Measurements from ENCODE around the gene GNPAT. TPM values are rescaled to one million over a fixed set of nuclear protein-coding genes. Genes with fewer than 3 reads are reported as not detected.
"Not testable (repeated sequence)": the region's sequence is repeated elsewhere in the genome, so short reads cannot be mapped to it uniquely, and the experiment has no call there.

The GNPAT gene
- total RNA-seq, 1 donor from 2014 or later = 58.5 TPM

GRCh38 chr1:231212301-231212700 is 28.7 kb upstream of the GNPAT start:
- not testable (repeated sequence) for H3K4me1 ChIP-seq (ENCODE audit: control insufficient read depth in 3 of 3, insufficient read depth in 3 of 3, low read length in 3 of 3); H3K36me3 ChIP-seq (ENCODE audit: control insufficient read depth in 3 of 3, insufficient read depth in 3 of 3, low read length in 3 of 3); H3K9me3 ChIP-seq (ENCODE audit: control insufficient read depth in 3 of 3, low read length in 3 of 3); H3K4me3 ChIP-seq (ENCODE audit: low read length in 3 of 3); H3K27ac ChIP-seq (ENCODE audit: low read depth, low read length); H3K9ac ChIP-seq (ENCODE audit: low read depth in 1 of 3, low read length in 3 of 3)
- peaks cover 9 to 26% (median 17%) of the 10 kb centered on the region in 3 donors for H3K27me3 ChIP-seq (ENCODE audit: control insufficient read depth in 3 of 3, insufficient read depth in 3 of 3, low read length in 3 of 3)

- Histone ChIP-seq H3K4me1 (ENCODE audit: control insufficient read depth in 3 of 3, insufficient read depth in 3 of 3, low read length in 3 of 3) (peaks cover 4 to 7% (median 7%) of the 10 kb centered on the region in 3 donors), H3K9ac (ENCODE audit: low read depth in 1 of 3, low read length in 3 of 3) (no peak overlapping the region), H3K4me3 (ENCODE audit: low read length in 3 of 3) (no peak overlapping the region), H3K9me3 (ENCODE audit: control insufficient read depth in 3 of 3, low read length in 3 of 3) (no peaks in the 10 kb centered on the region), H3K27ac (ENCODE audit: low read depth, low read length) (no peak overlapping the region), H3K36me3 (ENCODE audit: control insufficient read depth in 3 of 3, insufficient read depth in 3 of 3, low read length in 3 of 3) (no peaks in the 10 kb centered on the region), H3K27me3 (ENCODE audit: control insufficient read depth in 3 of 3, insufficient read depth in 3 of 3, low read length in 3 of 3) (peaks cover 9 to 33% (median 18%) of the 10 kb centered on the region in 3 donors)
Observed at GRCh38 chr1:231213831-231214573, 27.0 kb upstream of the GNPAT start.

- peaks cover 9 to 33% (median 20%) of the 10 kb centered on the region in 3 donors for H3K27me3 ChIP-seq (ENCODE audit: control insufficient read depth in 3 of 3, insufficient read depth in 3 of 3, low read length in 3 of 3)
- no peak overlapping the region for H3K9ac ChIP-seq (ENCODE audit: low read depth in 1 of 3, low read length in 3 of 3)
- no peaks in the 10 kb centered on the region for H3K9me3 ChIP-seq (ENCODE audit: control insufficient read depth in 3 of 3, low read length in 3 of 3)
- no peaks in the 10 kb centered on the region for H3K36me3 ChIP-seq (ENCODE audit: control insufficient read depth in 3 of 3, insufficient read depth in 3 of 3, low read length in 3 of 3)
- H3K27ac ChIP-seq (ENCODE audit: low read depth, low read length) = no peak overlapping the region
- no peak overlapping the region for H3K4me3 ChIP-seq (ENCODE audit: low read length in 3 of 3)
- H3K4me1 ChIP-seq (ENCODE audit: control insufficient read depth in 3 of 3, insufficient read depth in 3 of 3, low read length in 3 of 3) = peaks cover 4 to 7% (median 7%) of the 10 kb centered on the region in 3 donors
Observed at GRCh38 chr1:231214918-231215680, 25.9 kb upstream of the GNPAT start.

GRCh38 chr1:231215681-231216385 is 25.2 kb upstream of the GNPAT start:
- Histone ChIP-seq H3K36me3 (ENCODE audit: control insufficient read depth in 3 of 3, insufficient read depth in 3 of 3, low read length in 3 of 3) (no peaks in the 10 kb centered on the region), H3K4me1 (ENCODE audit: control insufficient read depth in 3 of 3, insufficient read depth in 3 of 3, low read length in 3 of 3) (peaks cover 4 to 7% (median 7%) of the 10 kb centered on the region in 3 donors), H3K9ac (ENCODE audit: low read depth in 1 of 3, low read length in 3 of 3) (no peak overlapping the region), H3K27ac (ENCODE audit: low read depth, low read length) (no peak overlapping the region), H3K4me3 (ENCODE audit: low read length in 3 of 3) (no peak overlapping the region), H3K9me3 (ENCODE audit: control insufficient read depth in 3 of 3, low read length in 3 of 3) (no peaks in the 10 kb centered on the region), H3K27me3 (ENCODE audit: control insufficient read depth in 3 of 3, insufficient read depth in 3 of 3, low read length in 3 of 3) (peaks cover 9 to 33% (median 20%) of the 10 kb centered on the region in 3 donors)

GRCh38 chr1:231216498-231216897 is 24.5 kb upstream of the GNPAT start:
- Histone ChIP-seq H3K9me3 (ENCODE audit: control insufficient read depth in 3 of 3, low read length in 3 of 3) (no peaks in the 10 kb centered on the region), H3K4me3 (ENCODE audit: low read length in 3 of 3) (no peak overlapping the region), H3K27ac (ENCODE audit: low read depth, low read length) (no peak overlapping the region), H3K36me3 (ENCODE audit: control insufficient read depth in 3 of 3, insufficient read depth in 3 of 3, low read length in 3 of 3) (no peaks in the 10 kb centered on the region), H3K27me3 (ENCODE audit: control insufficient read depth in 3 of 3, insufficient read depth in 3 of 3, low read length in 3 of 3) (peaks cover 9 to 32% (median 20%) of the 10 kb centered on the region in 3 donors), H3K4me1 (ENCODE audit: control insufficient read depth in 3 of 3, insufficient read depth in 3 of 3, low read length in 3 of 3) (peaks cover 2% of the 10 kb centered on the region in 3 donors), H3K9ac (ENCODE audit: low read depth in 1 of 3, low read length in 3 of 3) (no peak overlapping the region)

GRCh38 chr1:231217056-231217455 is 24.0 kb upstream of the GNPAT start:
- H3K27me3 ChIP-seq (ENCODE audit: control insufficient read depth in 3 of 3, insufficient read depth in 3 of 3, low read length in 3 of 3) = peaks cover 9 to 30% (median 20%) of the 10 kb centered on the region in 3 donors
- H3K4me3 ChIP-seq (ENCODE audit: low read length in 3 of 3) = no peak overlapping the region
- no peaks in the 10 kb centered on the region for H3K36me3 ChIP-seq (ENCODE audit: control insufficient read depth in 3 of 3, insufficient read depth in 3 of 3, low read length in 3 of 3)
- no peak overlapping the region for H3K9ac ChIP-seq (ENCODE audit: low read depth in 1 of 3, low read length in 3 of 3)
- no peaks in the 10 kb centered on the region for H3K4me1 ChIP-seq (ENCODE audit: control insufficient read depth in 3 of 3, insufficient read depth in 3 of 3, low read length in 3 of 3)
- H3K9me3 ChIP-seq (ENCODE audit: control insufficient read depth in 3 of 3, low read length in 3 of 3) = no peaks in the 10 kb centered on the region
- H3K27ac ChIP-seq (ENCODE audit: low read depth, low read length) = no peak overlapping the region

GRCh38 chr1:231218078-231218477 is 22.9 kb upstream of the GNPAT start:
- Histone ChIP-seq H3K4me3 (ENCODE audit: low read length in 3 of 3) (no peak overlapping the region), H3K27me3 (ENCODE audit: control insufficient read depth in 3 of 3, insufficient read depth in 3 of 3, low read length in 3 of 3) (peaks cover 9 to 25% (median 16%) of the 10 kb centered on the region in 3 donors), H3K36me3 (ENCODE audit: control insufficient read depth in 3 of 3, insufficient read depth in 3 of 3, low read length in 3 of 3) (peaks cover 2 to 4% (median 3%) of the 10 kb centered on the region in 3 donors), H3K9me3 (ENCODE audit: control insufficient read depth in 3 of 3, low read length in 3 of 3) (no peaks in the 10 kb centered on the region), H3K9ac (ENCODE audit: low read depth in 1 of 3, low read length in 3 of 3) (no peak overlapping the region), H3K4me1 (ENCODE audit: control insufficient read depth in 3 of 3, insufficient read depth in 3 of 3, low read length in 3 of 3) (no peaks in the 10 kb centered on the region), H3K27ac (ENCODE audit: low read depth, low read length) (no peak overlapping the region)

GRCh38 chr1:231219422-231220401 is 21.3 kb upstream of the GNPAT start:
- Histone ChIP-seq H3K9me3 (ENCODE audit: control insufficient read depth in 3 of 3, low read length in 3 of 3) (no peaks in the 10 kb centered on the region), H3K4me3 (ENCODE audit: low read length in 3 of 3) (no peak overlapping the region), H3K9ac (ENCODE audit: low read depth in 1 of 3, low read length in 3 of 3) (no peak overlapping the region), H3K27me3 (ENCODE audit: control insufficient read depth in 3 of 3, insufficient read depth in 3 of 3, low read length in 3 of 3) (peaks cover 6 to 18% (median 10%) of the 10 kb centered on the region in 3 donors), H3K27ac (ENCODE audit: low read depth, low read length) (no peak overlapping the region), H3K36me3 (ENCODE audit: control insufficient read depth in 3 of 3, insufficient read depth in 3 of 3, low read length in 3 of 3) (peaks cover 8 to 16% (median 16%) of the 10 kb centered on the region in 3 donors), H3K4me1 (ENCODE audit: control insufficient read depth in 3 of 3, insufficient read depth in 3 of 3, low read length in 3 of 3) (no peaks in the 10 kb centered on the region)

GRCh38 chr1:231220801-231221200 is 20.2 kb upstream of the GNPAT start:
- Histone ChIP-seq H3K9ac (ENCODE audit: low read depth in 1 of 3, low read length in 3 of 3) (no peak overlapping the region), H3K4me3 (ENCODE audit: low read length in 3 of 3) (no peak overlapping the region), H3K27ac (ENCODE audit: low read depth, low read length) (no peak overlapping the region), H3K9me3 (ENCODE audit: control insufficient read depth in 3 of 3, low read length in 3 of 3) (no peaks in the 10 kb centered on the region), H3K36me3 (ENCODE audit: control insufficient read depth in 3 of 3, insufficient read depth in 3 of 3, low read length in 3 of 3) (peaks cover 19 to 26% (median 25%) of the 10 kb centered on the region in 3 donors), H3K4me1 (ENCODE audit: control insufficient read depth in 3 of 3, insufficient read depth in 3 of 3, low read length in 3 of 3) (no peaks in the 10 kb centered on the region), H3K27me3 (ENCODE audit: control insufficient read depth in 3 of 3, insufficient read depth in 3 of 3, low read length in 3 of 3) (peaks cover 0 to 11% (median 5%) of the 10 kb centered on the region in 3 donors)

Measured in skeletal muscle tissue (tissue), 4 donors.